Right renal pelvis (tissue), 4 donors: Measurements from ENCODE around the gene GCN1. TPM values are rescaled to one million over a fixed set of nuclear protein-coding genes. Genes with fewer than 3 reads are reported as not detected.

Source experiments
- DNase-seq, 4 donors: peaks; one replicate each; pipeline ENCODE4 v3.0.0-alpha.2; 2013; ENCODE audit warnings: low read depth in 4 of 4, low spot score in 3 of 4, missing footprints in 1 of 4
- polyA plus RNA-seq, 4 donors: library from polyadenylated mRNA; unstranded; fragments of 120-200 nt; gene quantifications; one replicate each; pipeline ENCODE4 v1.2.1, GENCODE V29; 2013; ENCODE audit not compliant: insufficient read length in 4 of 4

Gene GCN1
- polyA plus RNA-seq, 4 donors, result 44.9 to 55.4 (median 51.4) TPM

GRCh38 chr12:120190386-120190785 is 4.1 kb downstream of the GCN1 start:
- no peak for DNase-seq

- no peak for DNase-seq
Measured at GRCh38 chr12:120186654-120187053, 7.9 kb downstream of the GCN1 start.

GRCh38 chr12:120183211-120183631 is 11.3 kb downstream of the GCN1 start:
- no peak for DNase-seq

- DNase-seq, result no peak
Measured at GRCh38 chr12:120181991-120182631, 12.4 kb downstream of the GCN1 start.

- no peak for DNase-seq
Measured at GRCh38 chr12:120180975-120181374, 13.5 kb downstream of the GCN1 start.

- no peak for DNase-seq
Measured at GRCh38 chr12:120175537-120175936, 19.0 kb downstream of the GCN1 start.

- DNase-seq, result no peak
Measured at GRCh38 chr12:120175062-120175461, 19.5 kb downstream of the GCN1 start.

GRCh38 chr12:120172053-120172452 is 22.5 kb downstream of the GCN1 start:
- DNase-seq, result no peak

- no peak for DNase-seq
Measured at GRCh38 chr12:120170631-120171030, 23.9 kb downstream of the GCN1 start.

GRCh38 chr12:120169946-120170345 is 24.6 kb downstream of the GCN1 start:
- no peak for DNase-seq

- no peak for DNase-seq
Measured at GRCh38 chr12:120168337-120168736, 26.2 kb downstream of the GCN1 start.

GRCh38 chr12:120167529-120168095 is 26.9 kb downstream of the GCN1 start:
- no peak for DNase-seq

GRCh38 chr12:120164293-120164692 is 30.2 kb downstream of the GCN1 start:
- DNase-seq, result no peak

GRCh38 chr12:120162763-120163162 is 31.8 kb downstream of the GCN1 start:
- DNase-seq, result no peak

- no peak for DNase-seq
Measured at GRCh38 chr12:120161852-120162251, 32.7 kb downstream of the GCN1 start.

- no peak for DNase-seq
Measured at GRCh38 chr12:120159509-120160237, 34.8 kb downstream of the GCN1 start.

- no peak for DNase-seq
Measured at GRCh38 chr12:120158351-120158750, 36.2 kb downstream of the GCN1 start.

- DNase-seq, result no peak
Measured at GRCh38 chr12:120157678-120158077, 36.8 kb downstream of the GCN1 start.

- no peak for DNase-seq
Measured at GRCh38 chr12:120156315-120157259, 37.9 kb downstream of the GCN1 start.

GRCh38 chr12:120155072-120155471 is 39.4 kb downstream of the GCN1 start:
- DNase-seq, result no peak
